Colon (tissue), 2 donors: ENCODE results near the gene STAG1.
"Not testable (repeated sequence)": the region's sequence is repeated elsewhere in the genome, so short reads cannot be mapped to it uniquely, and the experiment has no call there.

ENCODE experiments used
- FAIRE-seq: peaks from 2 replicates; lab custom pipeline; 2012; peaks lifted over from hg19 to GRCh38; lab: Jason Lieb, UNC
- donor health status: control.
- donor health status: control.

The STAG1 gene

DNA sequence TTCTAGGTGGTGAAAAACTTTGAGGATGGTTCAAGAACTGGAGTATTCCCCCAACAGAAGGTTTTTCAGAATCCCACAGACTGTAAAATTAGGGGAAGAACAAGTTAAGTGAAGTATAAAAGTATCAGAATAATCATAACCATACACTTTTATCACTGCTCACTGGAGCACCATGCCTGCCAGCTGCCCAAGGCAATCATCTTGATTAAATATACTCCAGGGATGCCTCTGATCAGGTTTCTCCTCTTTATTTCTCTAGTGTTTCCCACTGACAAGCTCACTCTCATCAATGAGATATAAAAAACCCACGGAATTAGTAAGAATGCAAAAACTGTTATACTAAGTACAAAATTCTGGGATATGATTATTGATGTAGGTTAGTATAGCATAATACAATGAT, 108.0 kb downstream of the STAG1 start:
- no peak for FAIRE-seq

DNA sequence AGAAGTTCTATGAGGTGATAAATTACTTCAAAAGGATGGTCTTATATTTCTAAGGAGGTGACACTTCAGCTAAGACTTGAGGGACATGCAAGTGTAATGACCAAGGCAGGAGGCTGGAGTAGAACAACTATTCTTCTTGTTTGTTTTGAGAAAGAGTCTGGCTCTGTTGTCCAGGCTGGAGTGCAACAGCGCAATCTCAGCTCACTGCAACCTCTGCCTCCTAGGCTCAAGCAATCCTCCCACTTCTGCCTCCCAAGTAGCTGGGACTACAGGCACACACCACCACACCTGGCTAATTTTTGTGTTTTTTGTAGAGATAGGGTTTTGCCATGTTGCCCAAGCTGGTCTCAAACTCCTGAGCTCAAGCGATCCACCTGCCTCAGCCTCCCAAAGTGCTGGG, 108.8 kb downstream of the STAG1 start:
- not testable (repeated sequence) for FAIRE-seq

DNA sequence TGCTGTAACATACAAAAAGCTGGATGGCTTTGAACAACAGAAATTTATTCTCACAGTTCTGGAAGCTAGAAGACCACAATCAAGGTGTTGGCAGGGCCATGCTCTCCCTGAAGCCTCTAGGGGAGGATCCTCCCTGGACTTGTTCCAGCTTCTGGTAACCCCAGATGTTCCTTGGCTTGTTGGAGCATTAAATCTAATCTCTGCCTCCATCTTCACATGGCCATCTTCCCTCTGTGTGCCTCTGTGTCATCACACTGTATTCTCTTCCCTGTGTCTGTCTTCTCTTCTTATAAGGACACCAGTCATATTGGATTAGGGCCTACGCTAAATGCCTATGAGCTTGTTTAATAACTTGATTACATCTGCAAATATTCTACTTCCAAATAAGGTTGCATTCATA, 109.5 kb downstream of the STAG1 start:
- no peak for FAIRE-seq

DNA sequence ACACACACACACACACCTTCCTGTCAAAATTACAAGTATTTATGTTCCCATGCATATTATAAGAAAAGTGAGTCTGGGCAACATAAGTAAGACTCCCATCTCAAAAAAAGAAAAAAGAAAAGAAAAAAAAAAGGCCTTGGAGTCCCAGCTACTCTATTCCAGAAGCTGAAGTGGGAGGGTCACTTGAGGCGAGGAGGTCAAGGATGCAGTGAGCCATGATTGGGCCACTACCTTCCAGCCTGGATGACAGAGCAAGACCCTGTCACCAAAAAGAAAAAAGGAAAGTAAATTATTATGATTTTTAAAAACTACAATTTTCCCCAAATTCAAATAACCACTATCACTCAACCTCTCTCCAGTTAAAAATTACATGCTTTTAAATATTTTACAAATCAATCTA, 113.1 kb downstream of the STAG1 start:
- FAIRE-seq, result no peak

DNA sequence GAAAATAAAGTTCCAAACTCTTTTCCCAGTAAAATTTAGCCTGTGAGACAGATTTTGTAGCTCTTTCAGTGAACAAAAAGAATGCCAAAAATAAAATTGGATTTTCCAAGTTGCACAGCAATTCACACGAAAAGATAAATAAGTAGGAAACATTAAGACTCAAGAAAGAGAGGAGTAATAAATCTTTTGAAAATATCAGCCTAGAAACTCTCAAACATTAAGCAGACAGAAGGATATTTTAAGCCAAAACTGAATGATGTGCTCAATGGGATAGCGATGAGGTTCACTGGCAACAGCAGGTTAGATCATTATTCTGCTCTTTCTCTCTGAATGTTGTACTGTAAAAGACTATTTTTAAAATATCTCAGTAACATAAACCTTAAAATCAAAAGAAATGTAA, 115.0 kb downstream of the STAG1 start:
- no peak for FAIRE-seq

DNA sequence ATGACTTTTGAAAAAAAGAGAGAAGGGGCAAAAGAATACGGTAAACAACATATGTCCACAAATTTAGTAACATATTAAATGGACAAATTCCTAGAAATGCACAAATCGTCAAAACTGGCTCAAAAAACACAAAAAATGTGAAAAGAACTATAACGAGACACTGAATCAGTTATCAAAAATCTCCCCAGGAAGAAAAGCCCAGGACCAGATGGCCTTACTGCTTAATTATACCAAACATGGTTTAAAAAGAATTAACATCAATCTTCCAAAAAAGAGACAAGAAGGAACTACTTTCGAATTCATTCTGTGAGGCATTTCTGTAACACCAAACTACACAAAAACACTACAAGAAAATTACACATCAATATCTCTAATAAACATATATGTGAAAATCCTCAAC, 117.4 kb downstream of the STAG1 start:
- no peak for FAIRE-seq

DNA sequence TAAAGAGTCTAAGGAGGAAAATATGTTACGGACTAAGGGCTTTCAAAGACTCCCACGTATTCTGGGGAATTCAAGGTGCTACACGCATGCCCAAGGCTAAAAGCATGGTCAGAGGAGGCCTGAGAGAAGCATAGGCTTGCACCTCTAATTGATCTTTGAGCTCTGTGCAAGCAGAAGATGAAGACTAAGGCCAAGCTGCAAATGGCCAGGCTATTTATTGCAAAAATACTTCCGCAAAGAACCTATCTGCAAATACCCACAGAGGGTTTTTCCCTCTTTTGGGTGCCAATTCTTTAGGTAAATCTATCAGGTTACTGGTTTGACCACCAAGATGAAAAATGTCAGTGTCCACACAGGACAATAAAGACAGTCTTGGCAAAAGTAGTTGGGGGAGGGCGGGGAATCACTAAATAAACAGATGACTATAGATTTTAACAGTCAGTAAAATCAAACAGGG, 119.5 kb downstream of the STAG1 start:
- no peak for FAIRE-seq

DNA sequence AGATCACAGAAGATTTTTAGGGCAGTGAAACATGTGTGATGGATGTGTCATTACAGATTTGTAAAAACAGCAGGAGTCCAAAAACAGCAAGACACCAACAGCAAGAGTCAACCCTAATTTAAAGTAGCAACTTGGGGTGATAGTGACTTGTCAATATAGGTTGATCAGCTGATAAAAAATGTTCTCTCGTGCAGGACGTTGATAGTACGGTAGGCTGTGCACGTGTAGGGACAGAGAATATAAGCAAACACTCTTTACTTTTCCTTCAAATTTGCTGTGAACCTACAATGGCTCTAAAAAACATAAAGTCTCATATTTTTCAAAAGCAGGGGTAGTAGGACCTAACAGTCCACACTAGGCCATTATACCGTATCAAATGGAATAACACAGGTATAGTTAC, 120.8 kb downstream of the STAG1 start:
- no peak for FAIRE-seq

DNA sequence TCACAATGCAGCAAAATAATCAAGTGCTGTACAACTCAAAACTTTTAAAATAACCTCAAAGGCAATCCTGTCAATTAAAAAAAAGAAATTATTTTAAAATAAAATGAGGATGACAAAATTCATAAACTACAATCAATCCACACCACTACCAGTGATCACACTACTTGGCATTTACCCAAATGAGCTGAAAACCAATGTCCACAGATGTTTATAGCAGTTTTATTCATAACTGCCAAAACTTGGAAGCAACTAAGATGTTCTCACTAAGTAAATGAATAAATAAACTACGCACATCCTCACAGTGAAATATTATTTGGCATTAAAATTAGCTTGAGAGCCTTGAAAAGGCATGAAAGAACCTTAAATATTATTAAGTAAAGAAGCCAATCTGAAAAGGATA, 121.3 kb downstream of the STAG1 start:
- FAIRE-seq, result no peak

DNA sequence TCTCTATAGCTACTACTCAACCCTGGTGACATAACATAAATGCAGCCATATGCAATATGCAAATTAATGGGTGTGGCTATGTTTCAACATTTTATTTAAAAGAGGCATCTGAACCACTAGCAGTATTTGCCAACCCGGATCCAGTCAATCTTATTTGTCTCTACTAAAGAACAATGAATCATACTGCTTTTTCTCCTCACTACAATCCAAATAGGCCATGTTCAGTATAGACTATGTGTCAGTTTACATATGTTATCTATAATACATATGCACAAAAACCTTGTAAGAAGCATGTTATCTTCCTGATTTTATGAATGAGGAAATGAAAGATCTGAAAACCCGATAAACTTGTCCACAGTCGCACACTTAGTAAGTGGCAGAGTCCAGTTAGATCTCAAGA, 125.7 kb downstream of the STAG1 start:
- FAIRE-seq, result no peak

DNA sequence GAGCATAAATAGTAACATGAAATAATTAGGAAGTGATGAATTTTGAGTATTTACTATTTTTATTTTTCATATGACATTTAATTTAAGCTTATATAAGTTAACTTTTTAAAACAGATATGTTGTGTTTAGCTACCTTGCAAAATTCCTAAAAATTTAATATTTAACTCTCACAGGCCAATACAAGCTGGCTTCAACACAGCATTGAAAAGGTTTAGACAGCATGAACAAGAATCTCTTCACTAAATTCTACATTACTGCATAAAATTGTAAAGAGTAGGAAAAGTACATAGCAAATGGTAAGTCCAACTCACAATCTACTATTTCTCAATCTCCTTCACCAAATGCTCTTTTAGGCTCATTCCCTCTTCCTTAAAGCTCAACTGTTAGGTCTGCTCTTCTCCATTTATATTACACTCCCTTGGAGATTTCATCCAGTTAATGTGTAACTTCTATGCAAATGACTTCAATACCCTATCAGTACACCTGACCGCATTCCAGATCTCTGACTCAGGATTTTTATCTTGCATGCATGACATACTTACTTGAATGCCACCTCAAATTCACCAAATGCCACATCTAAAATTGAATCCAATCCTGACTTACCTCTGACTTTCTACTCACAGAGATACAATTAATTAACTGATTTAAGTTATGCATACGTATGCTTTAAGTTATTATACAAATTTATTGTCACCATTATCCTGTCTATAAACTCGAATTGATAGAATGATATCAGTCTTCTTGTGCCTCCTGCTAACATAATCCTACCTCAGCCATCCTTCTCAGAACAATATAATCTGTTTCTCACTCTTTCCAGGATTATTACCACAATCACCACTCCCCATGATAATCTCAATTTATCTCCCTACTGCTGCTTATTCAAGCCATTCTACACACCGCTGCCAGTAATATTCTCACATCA, 127.0 kb downstream of the STAG1 start:
- peak; percentile 61 for FAIRE-seq

DNA sequence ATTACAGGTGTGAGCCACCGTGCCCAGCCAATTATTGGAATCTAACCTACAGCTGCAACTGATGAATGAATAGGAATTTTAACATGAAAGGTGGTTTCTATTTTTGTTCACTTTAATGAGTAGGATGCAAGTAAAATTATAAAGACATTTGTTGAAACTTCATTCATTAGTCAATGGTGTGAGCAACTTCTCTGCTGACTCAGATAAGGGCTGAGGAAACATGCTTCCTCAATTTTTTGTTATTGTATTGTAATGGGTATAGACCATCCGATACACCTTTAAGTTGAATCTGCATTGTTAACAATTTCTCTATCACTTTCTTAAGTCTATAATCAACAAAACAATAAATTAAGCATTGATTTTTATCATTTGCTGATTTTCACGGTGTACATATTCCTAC, 127.8 kb downstream of the STAG1 start:
- no peak for FAIRE-seq

DNA sequence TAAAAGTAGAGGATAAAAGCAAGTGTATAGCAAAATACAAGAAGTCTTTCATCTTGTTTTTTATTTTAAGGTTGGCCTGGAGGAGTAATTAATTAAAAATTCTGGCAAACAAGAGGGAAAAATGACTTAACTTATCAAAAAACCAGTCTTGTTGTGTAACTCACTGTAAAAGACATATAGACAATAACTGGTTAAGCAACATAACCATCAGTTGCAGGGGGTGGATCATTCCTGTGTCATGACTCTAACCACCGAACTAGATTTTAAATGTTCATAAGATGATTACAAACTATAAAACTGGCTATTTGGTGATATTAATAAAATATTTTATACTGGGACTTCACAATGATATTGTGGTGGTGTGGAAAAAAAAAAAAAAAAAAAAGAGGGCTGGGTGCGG, 130.6 kb downstream of the STAG1 start:
- FAIRE-seq, result no peak

DNA sequence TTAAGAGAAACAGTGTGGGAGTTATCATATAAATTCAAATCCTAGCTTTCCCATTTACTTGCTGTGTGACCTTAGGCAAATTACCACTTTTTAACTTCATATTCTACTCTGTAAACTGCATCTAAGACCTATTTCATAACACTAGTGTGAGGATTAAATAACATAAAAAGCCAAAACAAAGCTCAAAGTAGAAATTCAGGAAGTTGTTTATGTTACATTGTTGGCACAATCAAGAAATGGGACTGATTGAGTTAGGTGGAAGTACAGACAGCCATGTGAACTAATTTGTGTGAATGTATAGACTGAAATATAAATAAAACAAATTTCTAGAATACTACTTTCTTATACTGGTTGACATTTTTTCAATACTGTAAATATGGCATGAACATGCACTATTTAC, 131.7 kb downstream of the STAG1 start:
- FAIRE-seq, result no peak

DNA sequence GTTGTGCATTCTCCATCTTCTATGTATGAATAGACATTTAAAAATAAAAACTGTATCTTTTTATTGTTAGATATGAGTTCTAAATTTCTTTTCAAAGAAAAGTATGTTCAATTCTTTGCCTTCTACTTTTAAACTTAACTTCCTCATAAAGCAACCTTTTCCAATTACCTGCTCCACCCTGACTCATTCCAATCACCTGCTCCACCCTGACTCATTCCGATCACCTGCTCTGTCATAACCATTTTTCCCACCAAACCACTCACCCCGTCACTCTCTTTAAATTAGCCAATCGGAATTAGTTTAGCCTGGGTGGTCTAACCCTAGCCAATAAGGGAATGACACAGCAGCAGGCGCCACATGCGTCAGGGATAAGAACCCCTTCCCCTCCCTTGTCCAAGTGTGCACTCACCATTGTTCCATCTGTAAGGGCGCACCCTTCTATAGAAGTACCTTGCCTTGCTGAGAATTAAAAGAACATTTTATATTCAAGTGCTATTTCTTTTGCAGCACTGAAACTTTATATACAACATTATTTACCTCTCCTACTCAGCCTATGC, 134.1 kb downstream of the STAG1 start:
- FAIRE-seq, result peak; percentile 28

DNA sequence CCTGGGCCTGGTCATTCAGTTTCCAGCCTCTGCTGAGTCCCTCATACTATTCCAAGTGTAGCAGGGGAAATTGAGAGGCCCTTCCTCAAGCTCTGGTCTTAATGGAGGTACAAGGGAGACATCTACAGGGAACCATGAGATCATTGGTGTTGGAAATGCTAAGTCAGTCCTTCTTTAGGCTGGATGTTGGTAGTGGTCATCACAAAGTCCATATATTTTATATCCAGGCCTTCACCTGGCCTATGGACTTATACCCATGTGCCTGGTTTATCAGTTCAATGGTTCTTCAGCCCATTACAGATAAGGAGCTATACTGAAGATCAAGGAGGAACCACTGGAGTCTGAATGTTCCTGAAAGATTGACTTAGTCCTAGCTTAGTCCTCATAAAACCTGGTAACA, 135.0 kb downstream of the STAG1 start:
- FAIRE-seq, result no peak

DNA sequence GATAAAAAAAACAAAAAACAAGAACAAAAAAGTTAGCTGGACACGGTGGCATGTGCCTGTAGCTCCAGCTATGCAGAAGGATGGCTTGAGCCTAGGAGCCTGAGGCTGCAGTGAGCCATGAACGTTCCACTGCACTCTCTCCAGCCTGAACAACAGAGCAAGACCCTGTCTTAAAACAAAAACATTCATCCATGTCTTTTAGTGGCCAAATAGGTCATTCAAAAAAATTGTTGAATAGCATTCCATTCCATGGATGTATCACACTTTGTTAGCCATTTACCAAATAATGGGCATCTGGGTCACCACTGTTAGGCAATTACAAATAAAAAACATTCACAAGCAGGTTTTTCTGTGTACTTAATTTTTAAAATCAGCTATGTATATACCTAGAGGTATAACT, 139.7 kb downstream of the STAG1 start:
- FAIRE-seq, result no peak

DNA sequence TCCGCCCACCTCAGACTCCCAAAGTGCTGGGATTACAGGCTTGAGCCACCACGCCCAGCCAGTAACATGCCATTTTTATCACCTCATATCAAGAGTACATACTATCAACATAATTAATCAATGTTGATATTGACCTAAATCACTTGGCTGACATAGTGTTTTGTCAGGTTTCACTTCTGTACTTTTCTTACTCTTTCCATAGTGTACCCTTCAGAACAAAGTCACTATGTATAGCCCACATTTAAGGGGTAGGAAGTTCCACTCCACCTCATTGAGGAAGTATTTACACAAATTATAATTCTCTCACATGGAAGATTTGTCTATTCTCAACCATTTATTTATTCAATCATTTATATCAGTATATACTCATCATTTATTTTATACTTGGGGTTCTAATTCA, 145.2 kb downstream of the STAG1 start:
- no peak for FAIRE-seq

DNA sequence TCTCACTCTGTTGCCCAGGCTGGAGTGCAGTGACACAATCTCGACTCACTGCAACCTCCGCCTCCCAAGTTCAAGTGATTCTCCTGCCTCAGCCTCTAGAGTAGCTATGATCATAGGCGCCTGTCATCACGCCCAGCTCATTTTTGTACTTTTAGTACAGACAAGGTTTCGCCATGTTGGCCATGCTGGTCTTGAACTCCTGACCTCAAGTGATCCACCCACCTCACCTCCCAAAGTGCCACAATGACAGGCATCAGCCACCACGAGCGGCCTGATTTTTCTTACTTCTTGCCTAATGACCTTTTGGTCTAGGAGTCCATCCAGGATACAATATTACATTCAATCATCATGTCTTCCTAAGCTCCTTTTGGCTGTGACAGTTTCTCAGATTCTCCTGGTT, 146.0 kb downstream of the STAG1 start:
- FAIRE-seq, result not testable (repeated sequence)

DNA sequence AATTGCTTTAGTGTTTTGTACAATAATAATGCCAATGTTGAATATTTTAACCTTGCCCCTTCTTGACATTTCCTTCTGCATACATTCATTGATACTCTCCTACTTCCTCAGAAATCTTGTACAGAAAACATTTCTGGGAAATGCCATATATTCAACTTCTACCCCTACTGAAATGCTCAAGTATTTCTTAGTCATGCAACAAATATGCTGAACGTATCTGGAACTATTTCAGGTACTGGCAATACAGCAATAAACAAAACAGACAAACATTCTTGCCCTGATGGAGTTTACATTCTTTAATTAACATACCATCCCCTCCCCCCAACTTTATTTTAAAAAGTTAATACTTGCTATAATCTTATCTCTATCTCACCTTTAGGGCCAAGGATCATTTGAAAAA, 147.2 kb downstream of the STAG1 start:
- no peak for FAIRE-seq

DNA sequence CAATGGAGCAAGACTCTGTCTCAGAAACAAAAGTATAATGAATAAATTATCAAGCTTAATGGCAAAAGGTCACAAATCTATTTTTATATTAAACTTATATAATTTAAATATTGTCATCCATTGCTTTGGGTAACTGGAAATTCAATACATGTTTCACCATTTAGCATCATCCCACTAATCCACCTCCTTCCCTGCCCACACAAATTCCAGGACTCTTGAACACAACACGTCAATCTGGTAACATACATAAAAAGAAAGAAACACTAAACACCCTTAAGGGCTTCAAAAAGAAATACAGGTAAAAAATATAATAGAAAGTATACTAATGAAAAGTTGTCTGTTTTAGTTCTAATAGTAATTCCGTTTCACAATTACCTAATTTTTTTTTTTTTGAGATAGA, 149.4 kb downstream of the STAG1 start:
- no peak for FAIRE-seq

DNA sequence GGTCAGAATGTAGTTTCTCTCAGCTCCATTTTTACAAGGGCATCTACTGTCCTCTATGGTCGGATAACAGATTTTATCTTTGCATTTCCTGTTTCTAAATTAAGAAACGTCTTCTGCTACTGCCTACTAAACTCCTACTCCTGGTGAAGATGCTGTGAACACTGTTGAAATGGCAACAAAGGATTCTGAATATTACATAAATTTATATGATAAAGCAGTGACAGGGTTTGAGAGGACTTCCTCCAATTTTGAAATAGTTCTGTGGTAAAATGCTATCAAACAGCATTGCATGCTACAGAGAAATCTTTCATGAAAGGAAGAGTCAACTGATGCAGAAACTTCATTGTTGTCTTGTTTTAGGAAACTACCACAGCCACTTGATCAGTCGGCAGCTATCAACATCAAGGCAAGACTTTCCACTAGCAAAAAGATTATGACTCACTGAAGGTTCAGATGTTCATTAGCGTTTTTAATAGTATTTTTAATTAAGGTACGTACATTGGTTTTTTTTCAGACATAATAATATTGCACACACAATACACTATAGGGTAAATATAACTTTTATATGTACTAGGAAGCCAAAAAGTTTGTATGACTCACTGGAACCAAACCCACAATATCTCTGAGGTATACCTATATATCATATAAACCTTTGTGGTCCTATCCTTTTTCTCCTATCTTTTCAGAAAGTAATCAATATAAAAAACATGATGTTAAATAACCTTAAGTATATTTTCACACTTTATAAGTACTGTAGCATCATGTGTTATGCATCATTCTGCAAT, 156.1 kb downstream of the STAG1 start:
- no peak for FAIRE-seq

DNA sequence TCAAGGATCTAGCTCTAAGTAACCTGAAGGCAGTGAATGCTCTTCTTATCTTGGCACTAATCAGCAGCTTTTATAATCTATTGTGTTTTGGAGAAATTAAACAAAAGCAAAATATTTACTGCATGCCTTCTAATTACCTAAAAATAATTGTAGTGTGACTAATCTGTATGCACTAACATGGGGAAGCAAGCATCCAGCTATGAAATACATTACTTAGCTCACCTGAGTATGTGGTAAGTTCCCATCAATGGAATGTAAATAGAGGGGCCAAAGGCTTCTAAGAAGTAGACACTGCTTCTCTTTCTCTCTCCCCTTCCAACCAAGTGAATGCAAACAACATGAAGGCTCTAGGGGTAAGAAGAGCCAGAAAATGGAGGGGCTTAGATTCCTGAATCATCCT, 165.6 kb downstream of the STAG1 start:
- FAIRE-seq, result no peak
